GM12878 (cell line): ENCODE data around the gene C5orf15. TPM values are rescaled to one million over a fixed set of nuclear protein-coding genes. Genes with fewer than 3 reads are reported as not detected.

Experiments used
- ATAC-seq: fragments of 200-7000 bp; cut with Tn5 transposase; 3 replicates; pipeline ENCODE4 v1.9.1; 2020; ENCODE audit warnings: mild to moderate bottlenecking, moderate library complexity
- BruUV-seq: library from RNA; stranded (reverse); fragments of 400-500 nt; replicated peaks from 2 replicates; lab custom pipeline; 2021; lab: Mats Ljungman, UMichigan
- CTCF ChIA-PET: fragments of 300-600 bp; sonication (Branson Sonifier 250); formaldehyde crosslinking; extraction: SDS; loops from one replicate; lab custom pipeline; 2021; ENCODE audit warnings: inconsistent platforms; lab: Yijun Ruan, JAX
- POLR2A ChIA-PET: fragments of 350-600 bp; formaldehyde crosslinking; extraction: SDS; loops from one replicate; lab custom pipeline; 2021; ENCODE audit warnings: inconsistent platforms; lab: Charles Lee
- RAD21 ChIA-PET: fragments of 300-600 bp; sonication (Branson Sonifier 250); formaldehyde crosslinking; loops from one replicate; lab custom pipeline; 2023; ENCODE audit warnings: antibody characterized with exemption; ENCODE audit not compliant: unreplicated experiment; lab: Charles Lee
- SMC1A ChIA-PET: fragments of 300-600 bp; sonication (Branson Sonifier 250); formaldehyde crosslinking; loops from one replicate; lab custom pipeline; 2023; ENCODE audit not compliant: unreplicated experiment, uncharacterized antibody; lab: Charles Lee
- DNase-seq: peaks from one replicate; pipeline ENCODE4 v3.0.0-alpha.2; 2011; ENCODE audit warnings: low read depth, low spot score
- FAIRE-seq: peaks from 3 replicates; lab custom pipeline; 2011; peaks lifted over from hg19 to GRCh38; lab: Jason Lieb, UNC
- H2AFZ ChIP-seq: 2 replicates; pipeline ENCODE4 v1.6.0; 2011; ENCODE audit warnings: low read depth, low read length, control low read depth; ENCODE audit not compliant: control insufficient read depth
- H3K27ac ChIP-seq: 2 replicates; pipeline ENCODE4 v1.5.1; 2011; ENCODE audit warnings: control low read depth; ENCODE audit not compliant: control insufficient read depth, insufficient read depth
- H3K27me3 ChIP-seq, 2 experiments: replicated peaks in 1 of 2; 2 replicates each; pipeline versions ENCODE4 v1.6.0 to v1.6.1; 2011; ENCODE audit warnings: low read length in 1 of 2; ENCODE audit not compliant: control insufficient read depth in 2 of 2, insufficient read depth in 2 of 2
- H3K36me3 ChIP-seq, 2 experiments: 2 replicates each; pipeline ENCODE4 v1.5.1; 2011; ENCODE audit warnings: low read length in 1 of 2; ENCODE audit not compliant: control insufficient read depth in 2 of 2, insufficient read depth in 2 of 2
- H3K4me1 ChIP-seq: 2 replicates; pipeline ENCODE4 v1.6.1; 2011; ENCODE audit warnings: mild to moderate bottlenecking, low read length, moderate library complexity, mixed read lengths; ENCODE audit not compliant: control insufficient read depth, insufficient read depth
- H3K4me2 ChIP-seq: 2 replicates; pipeline ENCODE4 v1.6.0; 2011; ENCODE audit warnings: control low read depth; ENCODE audit not compliant: control insufficient read depth, insufficient read depth
- H3K4me3 ChIP-seq: fragments of 200-600 bp; sonication (generic); 2 replicates; pipeline ENCODE4 v1.5.1; 2016
- H3K79me2 ChIP-seq: 2 replicates; pipeline ENCODE4 v1.6.0; 2011; ENCODE audit warnings: low read length; ENCODE audit not compliant: control insufficient read depth, insufficient read depth
- H3K9ac ChIP-seq: 2 replicates; pipeline ENCODE4 v1.8.0; 2011; ENCODE audit warnings: low read length, control low read depth, mixed read lengths; ENCODE audit not compliant: control insufficient read depth, insufficient read depth
- H3K9me3 ChIP-seq: replicated peaks from 3 replicates; pipeline ENCODE4 v1.5.1; 2011; ENCODE audit warnings: mild to moderate bottlenecking, low read length; ENCODE audit not compliant: control insufficient read depth, insufficient read depth
- H4K20me1 ChIP-seq: 2 replicates; pipeline ENCODE4 v1.6.0; 2011; ENCODE audit not compliant: control insufficient read depth, insufficient read depth
- ATF7 ChIP-seq: fragments of 450-650 bp; IDR thresholded peaks from 2 replicates; pipeline ENCODE4 v1.6.1; 2016; ENCODE audit warnings: low read depth, mild to moderate bottlenecking
- BRCA1 ChIP-seq: IDR thresholded peaks from 2 replicates; pipeline ENCODE4 v1.6.1; 2011; ENCODE audit warnings: low read depth, low read length, improper control_type of control experiment
- MXI1 ChIP-seq: fragments of 150-350 bp; IDR thresholded peaks from 2 replicates; pipeline ENCODE4 v1.6.1; 2011; ENCODE audit warnings: low read depth, mild to moderate bottlenecking, inconsistent platforms, low read length, improper control_type of control experiment
- NFYA ChIP-seq: IDR thresholded peaks from 2 replicates; pipeline ENCODE4 v1.6.1; 2011; ENCODE audit warnings: low read depth, mild to moderate bottlenecking, low read length, improper control_type of control experiment, borderline replicate concordance
- RUNX3 ChIP-seq: IDR thresholded peaks from 2 replicates; pipeline ENCODE4 v1.6.1; 2012; ENCODE audit warnings: low read length, inconsistent platforms
- SP1 ChIP-seq: IDR thresholded peaks from one replicate; pipeline ENCODE4 v1.6.1; 2011; ENCODE audit warnings: low read depth, low read length
- SREBF2 ChIP-seq: IDR thresholded peaks from 2 replicates; pipeline ENCODE4 v1.6.1; 2012; ENCODE audit warnings: mild to moderate bottlenecking, low read length
- WGBS: methylation state at CpG from one replicate; pipeline ENCODE4 v1.1.6; 2016; ENCODE audit warnings: low lambda C conversion rate; ENCODE audit not compliant: insufficient replicate concordance, insufficient coverage; ENCODE audit errors: missing lambda C conversion rate; 5-methylcytosine and 5-hydroxymethylcytosine counted together
- in situ Hi-C: fragments of 300-500 bp; cut with MboI; formaldehyde crosslinking; loops from 9 replicates; pipeline ENCODE4 v1.14.3; 2018; ENCODE audit warnings: mixed read lengths
- intact Hi-C: fragments of 100-400 bp; cut with micrococcal nuclease; formaldehyde crosslinking; loops from one replicate; pipeline ENCODE4 v1.14.2; 2022; ENCODE audit not compliant: unreplicated experiment
- polyA plus RNA-seq, 11 experiments: library from polyadenylated mRNA; depleted of rRNA in 4 of 11; unstranded in 6 of 11; stranded (reverse) in 5 of 11; fragments of >200 nt; fragmentation: Nextera tagmentation in 4 of 11; fragmentation: Illumina TruSeq in 1 of 11; extraction: Ambion mirVana in 4 of 11; extraction: Trizol in 1 of 11; gene quantifications; 1 replicate in 1 of 11; 2 replicates in 10 of 11; pipeline versions ENCODE4 v1.2.1 to v1.2.3, GENCODE V29; 2011 to 2016; ENCODE audit warnings: inconsistent platforms in 2 of 11, missing spikeins in 2 of 11, low read depth in 1 of 11
- total RNA-seq, 4 experiments: library from RNA; depleted of rRNA in 3 of 4; stranded (reverse); fragments of >200 nt in 3 of 4; fragmentation: Illumina TruSeq in 1 of 4; extraction: Trizol in 1 of 4; gene quantifications; 2 replicates each; pipeline versions ENCODE4 v1.2.1 to v1.2.3, GENCODE V29; 2013 to 2021
- TF ChIP-seq, protein P1 (sequence below): fragments of 450-650 bp; IDR thresholded peaks from 2 replicates; pipeline ENCODE4 v1.6.1; 2018; ENCODE audit warnings: mild to moderate bottlenecking, low read depth, moderate library complexity; ENCODE audit not compliant: partially characterized antibody
- TF ChIP-seq, protein P2 (sequence below): fragments of 450-650 bp; formaldehyde crosslinking; IDR thresholded peaks from 2 replicates; pipeline ENCODE4 v1.4.0; 2022; ENCODE audit warnings: mild to moderate bottlenecking, moderate library complexity

C5orf15 gene
- total and polyA plus RNA-seq, 10 of the 15 experiments (the other 5 are each of a cell fraction or from before 2014, with no cell fraction given): 21.7 to 69.6 (median 46.0) TPM

DNA sequence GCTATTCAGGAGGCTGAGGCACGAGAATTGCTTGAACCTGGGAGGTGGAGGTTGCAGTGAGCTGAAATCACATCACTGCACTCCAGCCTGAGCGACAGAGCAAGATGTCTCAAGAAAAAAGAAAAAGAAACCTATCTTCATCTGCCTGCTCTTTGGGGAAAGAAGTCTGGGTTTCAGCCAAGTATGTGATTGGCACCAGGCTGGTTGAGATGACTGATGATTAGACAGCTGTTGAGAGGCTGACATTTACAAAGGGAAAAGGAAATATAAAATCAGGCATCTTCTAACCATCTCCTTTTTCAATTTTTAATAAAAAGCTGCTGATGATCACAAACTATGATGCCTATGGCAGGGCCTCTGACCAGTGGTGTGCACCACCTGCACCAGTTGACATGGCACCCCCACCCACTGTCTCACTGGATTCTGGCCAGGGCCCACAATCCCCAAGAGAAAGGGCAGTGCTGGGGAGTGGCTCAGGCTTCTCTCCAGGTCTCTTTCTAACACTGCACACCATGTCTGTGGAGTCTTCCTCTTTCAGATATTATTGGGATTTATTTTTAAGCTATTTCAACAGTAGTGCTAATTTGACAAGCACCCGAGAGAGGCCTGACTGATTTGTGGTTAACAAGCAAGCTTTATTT, 17.2 kb upstream of the C5orf15 start:
- TF ChIP-seq BRCA1: no peak
- peak; percentile 39; the same call in 1 of the 2 replicates for TF ChIP-seq RUNX3
- TF ChIP-seq, all 136 proteins: peak for 1
- ChIA-PET POLR2A (interaction anchor here (0.9 kb wide), 1 partner anchor 11 kb away, joined by 3 read pairs; no protein-coding TSS in a partner anchor), SMC1A (interaction anchor here (0.6 to 1.7 kb wide), 4 partner anchors 12 to 500 kb away, joined by 3 to 5 read pairs (median 4); no protein-coding TSS in a partner anchor)

DNA sequence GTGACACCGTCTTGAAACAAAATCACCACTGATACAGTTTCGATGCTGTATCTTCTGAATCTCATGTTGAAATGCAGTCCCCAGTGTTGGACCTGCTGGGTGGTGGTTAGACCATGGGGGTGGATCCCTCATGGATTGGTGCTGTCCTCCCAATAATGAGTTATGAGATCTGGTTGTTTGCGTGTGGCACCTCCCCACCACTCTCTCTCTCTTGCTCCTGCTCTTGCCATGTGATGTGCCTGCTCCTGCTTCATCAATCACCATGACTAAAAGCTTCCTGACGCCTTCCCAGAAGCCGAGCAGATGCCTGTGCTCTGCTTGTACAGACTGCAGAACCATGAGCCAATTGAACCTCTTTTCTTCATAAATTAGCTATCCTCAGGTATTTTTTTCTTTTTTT, 15.2 kb upstream of the C5orf15 start:
- H2AFZ ChIP-seq: no peak overlapping the region
- intact Hi-C loops: no loop called here
- no peak overlapping the region for H3K27ac ChIP-seq
- no peak overlapping the region for H3K9ac ChIP-seq
- CTCF ChIA-PET: interaction anchor here (0.6 to 13.9 kb wide), 3 partner anchors 12 to 45 kb away, joined by 3 to 179 read pairs (median 4); no protein-coding TSS in a partner anchor
- ATAC-seq (no peak), DNase-seq (no peak)
- in situ Hi-C loops: no loop called here
- no TSS peak for BruUV-seq
- H4K20me1 ChIP-seq: no peaks in the 10 kb centered on the region
- no peak overlapping the region for H3K4me2 ChIP-seq
- RAD21 ChIA-PET: no interaction called here
- SMC1A ChIA-PET: interaction anchor here (0.9 to 1.1 kb wide), 2 partner anchors 14 to 39 kb away, joined by 3 to 4 read pairs; no protein-coding TSS in a partner anchor
- no peaks in the 10 kb centered on the region for H3K4me1 ChIP-seq
- POLR2A ChIA-PET: interaction anchor here (0.6 kb wide), 2 partner anchors 9 to 35 kb away, joined by 3 read pairs; no protein-coding TSS in a partner anchor
- H3K79me2 ChIP-seq: peaks cover 2% of the 10 kb centered on the region
- peaks cover 20 to 41% of the 10 kb centered on the region in 2 experiments for H3K36me3 ChIP-seq
- H3K27me3 ChIP-seq: no peaks in the 10 kb centered on the region
- no peak for TF ChIP-seq MXI1
- TF ChIP-seq, protein P1, sequence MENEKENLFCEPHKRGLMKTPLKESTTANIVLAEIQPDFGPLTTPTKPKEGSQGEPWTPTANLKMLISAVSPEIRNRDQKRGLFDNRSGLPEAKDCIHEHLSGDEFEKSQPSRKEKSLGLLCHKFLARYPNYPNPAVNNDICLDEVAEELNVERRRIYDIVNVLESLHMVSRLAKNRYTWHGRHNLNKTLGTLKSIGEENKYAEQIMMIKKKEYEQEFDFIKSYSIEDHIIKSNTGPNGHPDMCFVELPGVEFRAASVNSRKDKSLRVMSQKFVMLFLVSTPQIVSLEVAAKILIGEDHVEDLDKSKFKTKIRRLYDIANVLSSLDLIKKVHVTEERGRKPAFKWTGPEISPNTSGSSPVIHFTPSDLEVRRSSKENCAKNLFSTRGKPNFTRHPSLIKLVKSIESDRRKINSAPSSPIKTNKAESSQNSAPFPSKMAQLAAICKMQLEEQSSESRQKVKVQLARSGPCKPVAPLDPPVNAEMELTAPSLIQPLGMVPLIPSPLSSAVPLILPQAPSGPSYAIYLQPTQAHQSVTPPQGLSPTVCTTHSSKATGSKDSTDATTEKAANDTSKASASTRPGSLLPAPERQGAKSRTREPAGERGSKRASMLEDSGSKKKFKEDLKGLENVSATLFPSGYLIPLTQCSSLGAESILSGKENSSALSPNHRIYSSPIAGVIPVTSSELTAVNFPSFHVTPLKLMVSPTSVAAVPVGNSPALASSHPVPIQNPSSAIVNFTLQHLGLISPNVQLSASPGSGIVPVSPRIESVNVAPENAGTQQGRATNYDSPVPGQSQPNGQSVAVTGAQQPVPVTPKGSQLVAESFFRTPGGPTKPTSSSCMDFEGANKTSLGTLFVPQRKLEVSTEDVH: no peak
- no peak for TF ChIP-seq NFYA
- TF ChIP-seq, protein P2, sequence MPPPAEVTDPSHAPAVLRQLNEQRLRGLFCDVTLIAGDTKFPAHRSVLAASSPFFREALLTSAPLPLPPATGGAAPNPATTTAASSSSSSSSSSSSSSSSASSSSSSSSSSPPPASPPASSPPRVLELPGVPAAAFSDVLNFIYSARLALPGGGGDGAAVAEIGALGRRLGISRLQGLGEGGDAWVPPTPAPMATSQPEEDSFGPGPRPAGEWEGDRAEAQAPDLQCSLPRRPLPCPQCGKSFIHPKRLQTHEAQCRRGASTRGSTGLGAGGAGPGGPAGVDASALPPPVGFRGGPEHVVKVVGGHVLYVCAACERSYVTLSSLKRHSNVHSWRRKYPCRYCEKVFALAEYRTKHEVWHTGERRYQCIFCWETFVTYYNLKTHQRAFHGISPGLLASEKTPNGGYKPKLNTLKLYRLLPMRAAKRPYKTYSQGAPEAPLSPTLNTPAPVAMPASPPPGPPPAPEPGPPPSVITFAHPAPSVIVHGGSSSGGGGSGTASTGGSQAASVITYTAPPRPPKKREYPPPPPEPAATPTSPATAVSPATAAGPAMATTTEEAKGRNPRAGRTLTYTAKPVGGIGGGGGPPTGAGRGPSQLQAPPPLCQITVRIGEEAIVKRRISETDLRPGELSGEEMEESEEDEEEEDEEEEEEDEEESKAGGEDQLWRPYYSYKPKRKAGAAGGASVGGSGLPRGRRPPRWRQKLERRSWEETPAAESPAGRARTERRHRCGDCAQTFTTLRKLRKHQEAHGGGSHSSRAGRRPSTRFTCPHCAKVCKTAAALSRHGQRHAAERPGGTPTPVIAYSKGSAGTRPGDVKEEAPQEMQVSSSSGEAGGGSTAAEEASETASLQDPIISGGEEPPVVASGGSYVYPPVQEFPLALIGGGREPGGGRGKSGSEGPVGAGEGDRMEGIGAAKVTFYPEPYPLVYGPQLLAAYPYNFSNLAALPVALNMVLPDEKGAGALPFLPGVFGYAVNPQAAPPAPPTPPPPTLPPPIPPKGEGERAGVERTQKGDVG: no peak
- TF ChIP-seq SREBF2: no peak
- no peak for TF ChIP-seq ATF7
- TF ChIP-seq SP1: no peak
- TF ChIP-seq, all 136 proteins: peak for 0
- FAIRE-seq: no peak
- Histone ChIP-seq H3K9me3 (no peaks in the 10 kb centered on the region), H3K4me3 (no peak overlapping the region)
- 98% methylated on average over 5 of the region's 5 CpGs for WGBS

More for the DNA sequence above, 17.2 kb upstream of the C5orf15 start:
- RAD21 ChIA-PET: no interaction called here
- BruUV-seq: no TSS peak
- WGBS: 67% methylated on average over 3 of the region's 3 CpGs
- H2AFZ ChIP-seq: no peak overlapping the region
- no peak overlapping the region for H3K27ac ChIP-seq
- H4K20me1 ChIP-seq: no peaks in the 10 kb centered on the region
- peaks cover 26 to 47% of the 10 kb centered on the region in 2 experiments for H3K36me3 ChIP-seq
- in situ Hi-C loops (no loop called here), intact Hi-C loops (no loop called here)
- no peaks in the 10 kb centered on the region for H3K4me1 ChIP-seq
- H3K9me3 ChIP-seq: no peaks in the 10 kb centered on the region
- FAIRE-seq (no peak), DNase-seq (no peak), ATAC-seq (peak; percentile 41; the same call in 1 of the 3 replicates)
- no peak overlapping the region for H3K9ac ChIP-seq
- no peak overlapping the region for H3K4me3 ChIP-seq
- CTCF ChIA-PET: interaction anchor here (0.6 to 13.9 kb wide), 3 partner anchors 10 to 156 kb away, joined by 3 to 179 read pairs (median 3); no protein-coding TSS in a partner anchor
- H3K79me2 ChIP-seq: peaks cover 8% of the 10 kb centered on the region
- H3K27me3 ChIP-seq: no peaks in the 10 kb centered on the region
- H3K4me2 ChIP-seq: no peak overlapping the region
